ENCODE results near the gene DSCAM.

DSCAM gene

GRCh38 chr21:40070871-40071270 lies 776.1 kb downstream of the DSCAM start:
- DNase-seq (ENCODE audit: low read depth in 1 of 2, low spot score in 1 of 2), result no peak

DNA sequence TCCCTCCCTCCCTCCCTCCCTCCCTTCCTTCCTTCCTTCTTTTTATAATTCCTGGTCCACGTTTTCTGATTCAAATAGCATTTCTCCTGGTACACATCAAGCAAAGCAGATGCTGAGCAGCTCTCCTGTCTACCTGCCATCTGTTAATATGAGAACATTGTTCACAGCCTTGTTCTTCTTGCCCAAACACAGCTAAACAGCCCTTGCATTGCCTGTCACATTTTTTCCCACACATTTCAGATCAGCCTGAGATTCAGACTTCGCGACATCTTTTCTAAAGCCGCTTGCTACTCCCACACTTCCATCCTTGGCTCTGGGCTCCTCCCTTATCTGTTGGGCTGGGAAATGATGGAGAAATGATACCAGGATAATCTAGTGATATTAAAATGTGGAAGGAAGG lies 779.2 kb downstream of the DSCAM start:
- TF ChIP-seq, protein P1, sequence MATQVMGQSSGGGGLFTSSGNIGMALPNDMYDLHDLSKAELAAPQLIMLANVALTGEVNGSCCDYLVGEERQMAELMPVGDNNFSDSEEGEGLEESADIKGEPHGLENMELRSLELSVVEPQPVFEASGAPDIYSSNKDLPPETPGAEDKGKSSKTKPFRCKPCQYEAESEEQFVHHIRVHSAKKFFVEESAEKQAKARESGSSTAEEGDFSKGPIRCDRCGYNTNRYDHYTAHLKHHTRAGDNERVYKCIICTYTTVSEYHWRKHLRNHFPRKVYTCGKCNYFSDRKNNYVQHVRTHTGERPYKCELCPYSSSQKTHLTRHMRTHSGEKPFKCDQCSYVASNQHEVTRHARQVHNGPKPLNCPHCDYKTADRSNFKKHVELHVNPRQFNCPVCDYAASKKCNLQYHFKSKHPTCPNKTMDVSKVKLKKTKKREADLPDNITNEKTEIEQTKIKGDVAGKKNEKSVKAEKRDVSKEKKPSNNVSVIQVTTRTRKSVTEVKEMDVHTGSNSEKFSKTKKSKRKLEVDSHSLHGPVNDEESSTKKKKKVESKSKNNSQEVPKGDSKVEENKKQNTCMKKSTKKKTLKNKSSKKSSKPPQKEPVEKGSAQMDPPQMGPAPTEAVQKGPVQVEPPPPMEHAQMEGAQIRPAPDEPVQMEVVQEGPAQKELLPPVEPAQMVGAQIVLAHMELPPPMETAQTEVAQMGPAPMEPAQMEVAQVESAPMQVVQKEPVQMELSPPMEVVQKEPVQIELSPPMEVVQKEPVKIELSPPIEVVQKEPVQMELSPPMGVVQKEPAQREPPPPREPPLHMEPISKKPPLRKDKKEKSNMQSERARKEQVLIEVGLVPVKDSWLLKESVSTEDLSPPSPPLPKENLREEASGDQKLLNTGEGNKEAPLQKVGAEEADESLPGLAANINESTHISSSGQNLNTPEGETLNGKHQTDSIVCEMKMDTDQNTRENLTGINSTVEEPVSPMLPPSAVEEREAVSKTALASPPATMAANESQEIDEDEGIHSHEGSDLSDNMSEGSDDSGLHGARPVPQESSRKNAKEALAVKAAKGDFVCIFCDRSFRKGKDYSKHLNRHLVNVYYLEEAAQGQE (IDR thresholded peaks at IDR 0.05; ENCODE audit: insufficient replicate concordance, low read depth), result no peak
- TF ChIP-seq, protein P2, sequence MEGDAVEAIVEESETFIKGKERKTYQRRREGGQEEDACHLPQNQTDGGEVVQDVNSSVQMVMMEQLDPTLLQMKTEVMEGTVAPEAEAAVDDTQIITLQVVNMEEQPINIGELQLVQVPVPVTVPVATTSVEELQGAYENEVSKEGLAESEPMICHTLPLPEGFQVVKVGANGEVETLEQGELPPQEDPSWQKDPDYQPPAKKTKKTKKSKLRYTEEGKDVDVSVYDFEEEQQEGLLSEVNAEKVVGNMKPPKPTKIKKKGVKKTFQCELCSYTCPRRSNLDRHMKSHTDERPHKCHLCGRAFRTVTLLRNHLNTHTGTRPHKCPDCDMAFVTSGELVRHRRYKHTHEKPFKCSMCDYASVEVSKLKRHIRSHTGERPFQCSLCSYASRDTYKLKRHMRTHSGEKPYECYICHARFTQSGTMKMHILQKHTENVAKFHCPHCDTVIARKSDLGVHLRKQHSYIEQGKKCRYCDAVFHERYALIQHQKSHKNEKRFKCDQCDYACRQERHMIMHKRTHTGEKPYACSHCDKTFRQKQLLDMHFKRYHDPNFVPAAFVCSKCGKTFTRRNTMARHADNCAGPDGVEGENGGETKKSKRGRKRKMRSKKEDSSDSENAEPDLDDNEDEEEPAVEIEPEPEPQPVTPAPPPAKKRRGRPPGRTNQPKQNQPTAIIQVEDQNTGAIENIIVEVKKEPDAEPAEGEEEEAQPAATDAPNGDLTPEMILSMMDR (IDR thresholded peaks at IDR 0.05; ENCODE audit: insufficient read depth, low read length), result no peak
- no peak for TF ChIP-seq SPI1 (IDR thresholded peaks at IDR 0.05; ENCODE audit: borderline replicate concordance, low read depth)
- TF ChIP-seq POLR2AphosphoS5 (IDR thresholded peaks at IDR 0.05; ENCODE audit: low read depth), result no peak
- DNase-seq (ENCODE audit: low read depth in 1 of 2, low spot score in 1 of 2), result no peak

More at GRCh38 chr21:40070871-40071270, 776.1 kb downstream of the DSCAM start:
- Histone ChIP-seq H3K4me3 (replicated peaks; ENCODE audit: insufficient read depth, low read length) (no peak overlapping the region), H3K27ac (replicated peaks) (no peak overlapping the region), H3K27me3 (ENCODE audit: insufficient read depth, poor library complexity, severe bottlenecking) (no peaks in the 10 kb centered on the region)
- TF ChIP-seq POLR2AphosphoS5 (IDR thresholded peaks at IDR 0.05; ENCODE audit: low read depth) (no peak), GABPA (IDR thresholded peaks at IDR 0.05; ENCODE audit: low read depth) (no peak), SPI1 (IDR thresholded peaks at IDR 0.05; ENCODE audit: borderline replicate concordance, low read depth) (no peak)
- TF ChIP-seq, protein P2 (IDR thresholded peaks at IDR 0.05; ENCODE audit: insufficient read depth, low read length), result no peak
- TF ChIP-seq, protein P1 (IDR thresholded peaks at IDR 0.05; ENCODE audit: insufficient replicate concordance, low read depth), result no peak

GRCh38 chr21:40066221-40066620 lies 780.7 kb downstream of the DSCAM start:
- Histone ChIP-seq H3K27ac (replicated peaks) (no peak overlapping the region), H3K27me3 (ENCODE audit: insufficient read depth, poor library complexity, severe bottlenecking) (no peaks in the 10 kb centered on the region), H3K4me3 (replicated peaks; ENCODE audit: insufficient read depth, low read length) (no peak overlapping the region)
- DNase-seq (ENCODE audit: low read depth in 1 of 2, low spot score in 1 of 2), result no peak
- TF ChIP-seq SPI1 (IDR thresholded peaks at IDR 0.05; ENCODE audit: borderline replicate concordance, low read depth), result no peak
- TF ChIP-seq, protein P1 (IDR thresholded peaks at IDR 0.05; ENCODE audit: insufficient replicate concordance, low read depth), result no peak
- no peak for TF ChIP-seq POLR2AphosphoS5 (IDR thresholded peaks at IDR 0.05; ENCODE audit: low read depth)
- no peak for TF ChIP-seq GABPA (IDR thresholded peaks at IDR 0.05; ENCODE audit: low read depth)
- TF ChIP-seq, protein P2 (IDR thresholded peaks at IDR 0.05; ENCODE audit: insufficient read depth, low read length), result no peak

More for the DNA sequence above, 779.2 kb downstream of the DSCAM start:
- H3K27ac ChIP-seq (replicated peaks), result no peak overlapping the region
- no peaks in the 10 kb centered on the region for H3K27me3 ChIP-seq (ENCODE audit: insufficient read depth, poor library complexity, severe bottlenecking)
- H3K4me3 ChIP-seq (replicated peaks; ENCODE audit: insufficient read depth, low read length), result no peak overlapping the region
